HCT116 (cell line): ENCODE data around the gene ATP8B3. TPM values are rescaled to one million over a fixed set of nuclear protein-coding genes. Genes with fewer than 3 reads are reported as not detected.

ENCODE experiments used
- ATAC-seq: fragments of 200-7000 bp; cut with Tn5 transposase; 2 replicates; pipeline ENCODE4 v1.9.1; 2020; ENCODE audit warnings: mild to moderate bottlenecking, moderate library complexity
- BruUV-seq: library from RNA; stranded (reverse); fragments of 400-500 nt; replicated peaks from 2 replicates; lab custom pipeline; 2021; lab: Mats Ljungman, UMichigan
- CTCF ChIA-PET: fragments of 300-600 bp; sonication (Branson Sonifier 250); formaldehyde crosslinking; loops from one replicate; lab custom pipeline; 2021; ENCODE audit warnings: antibody characterized with exemption; lab: Charles Lee
- POLR2A ChIA-PET: fragments of 300-600, 350-600 bp; sonication (Branson Sonifier 250); formaldehyde crosslinking; loops from one replicate; lab custom pipeline; 2021; ENCODE audit warnings: antibody characterized with exemption; lab: Charles Lee
- RAD21 ChIA-PET, 2 experiments: fragments of 300-600 bp; sonication (Branson Sonifier 250); formaldehyde crosslinking; loops; one replicate each; lab custom pipeline; 2023; ENCODE audit warnings: low total read pairs in 2 of 2; ENCODE audit not compliant: uncharacterized antibody in 2 of 2, unreplicated experiment in 2 of 2, low non-redundant PET in 1 of 2; lab: Charles Lee
- DNase-seq: peaks from one replicate; pipeline ENCODE4 v3.0.0-alpha.2; 2010; ENCODE audit warnings: low read depth, low spot score
- H2AFZ ChIP-seq: fragments of 200-600 bp; shearing (Covaris generic), sonication (generic); 2 replicates; pipeline ENCODE4 v1.6.1; 2017; ENCODE audit warnings: low read depth, mixed run types, mixed read lengths, antibody characterized with exemption, low read length; ENCODE audit not compliant: poor library complexity, severe bottlenecking
- H3K27ac ChIP-seq: 2 replicates; pipeline ENCODE4 v1.5.1; 2012; ENCODE audit warnings: low read depth, low read length
- H3K27me3 ChIP-seq: fragments of 200-600 bp; sonication (generic); 2 replicates; pipeline ENCODE4 v1.6.1; 2016; ENCODE audit warnings: mixed run types, low read length, mixed read lengths; ENCODE audit not compliant: insufficient read depth
- H3K36me3 ChIP-seq, 2 experiments: fragments of 200-500 bp in 1 of 2; fragments of 200-600 bp in 1 of 2; sonication (Bioruptor generic) in 1 of 2; sonication (generic) in 1 of 2; 2 replicates each; pipeline versions ENCODE4 v1.5.1 to v1.6.1; 2014 to 2016; ENCODE audit warnings: low read length in 2 of 2, inconsistent platforms in 1 of 2, mixed read lengths in 1 of 2, mixed run types in 1 of 2; ENCODE audit not compliant: insufficient read depth in 2 of 2, control insufficient read depth in 1 of 2
- H3K4me1 ChIP-seq, 2 experiments: fragments of 200-600 bp in 1 of 2; sonication (generic) in 1 of 2; 2 replicates each; pipeline versions ENCODE4 v1.5.1 to v1.6.1; 2012 to 2017; ENCODE audit warnings: low read length in 2 of 2, inconsistent platforms in 1 of 2, mild to moderate bottlenecking in 1 of 2, mixed read lengths in 1 of 2, mixed run types in 1 of 2, moderate library complexity in 1 of 2; ENCODE audit not compliant: insufficient read depth in 2 of 2, control insufficient read depth in 1 of 2
- H3K4me2 ChIP-seq: fragments of 200-600 bp; sonication (generic); 2 replicates; pipeline ENCODE4 v1.6.1; 2017; ENCODE audit warnings: mixed run types, low read length, mixed read lengths
- H3K4me3 ChIP-seq, 2 experiments: fragments of 200-600 bp in 1 of 2; sonication (generic) in 1 of 2; replicated peaks in 1 of 2; 2 replicates each; pipeline ENCODE4 v1.5.1; 2011 to 2016; ENCODE audit warnings: low read length in 2 of 2, control low read depth in 1 of 2, low read depth in 1 of 2, mild to moderate bottlenecking in 1 of 2, mixed read lengths in 1 of 2, mixed run types in 1 of 2
- H3K79me2 ChIP-seq: fragments of 200-600 bp; sonication (generic); 2 replicates; pipeline ENCODE4 v1.6.1; 2017; ENCODE audit warnings: mild to moderate bottlenecking, mixed run types, low read length, moderate library complexity, mixed read lengths; ENCODE audit not compliant: insufficient read depth
- H3K9ac ChIP-seq: fragments of 200-600 bp; sonication (generic); 2 replicates; pipeline ENCODE4 v1.6.1; 2016; ENCODE audit warnings: low read length, mixed read lengths
- H3K9me2 ChIP-seq: fragments of 200-600 bp; sonication (generic), shearing (Covaris generic); 2 replicates; pipeline ENCODE4 v1.6.1; 2017; ENCODE audit warnings: mixed run types, mild to moderate bottlenecking, moderate library complexity; ENCODE audit not compliant: insufficient read depth
- H3K9me3 ChIP-seq, 2 experiments: fragments of 200-500 bp in 1 of 2; fragments of 200-600 bp in 1 of 2; sonication (Bioruptor generic) in 1 of 2; sonication (generic) in 1 of 2; 2 replicates each; pipeline ENCODE4 v1.6.1; 2014 to 2017; ENCODE audit warnings: low read length in 2 of 2, mixed read lengths in 2 of 2, inconsistent platforms in 1 of 2, low read depth in 1 of 2, mild to moderate bottlenecking in 1 of 2, mixed run types in 1 of 2, moderate library complexity in 1 of 2; ENCODE audit not compliant: control insufficient read depth in 1 of 2, insufficient read depth in 1 of 2
- H4K20me1 ChIP-seq: fragments of 200-600 bp; sonication (generic), shearing (Covaris generic); 2 replicates; pipeline ENCODE4 v1.6.1; 2017; ENCODE audit warnings: mixed run types, mild to moderate bottlenecking, moderate library complexity; ENCODE audit not compliant: insufficient read depth
- CEBPB ChIP-seq: IDR thresholded peaks from 2 replicates; pipeline ENCODE4 v1.6.1; 2012; ENCODE audit warnings: low read depth
- JUND ChIP-seq: IDR thresholded peaks from 2 replicates; pipeline ENCODE4 v1.6.1; 2012
- POLR2A ChIP-seq: IDR thresholded peaks from 2 replicates; pipeline ENCODE4 v1.7.0; 2011; ENCODE audit warnings: borderline replicate concordance; ENCODE audit not compliant: insufficient read depth, insufficient read length; ENCODE audit errors: extremely low read depth
- POLR2AphosphoS5 ChIP-seq: IDR thresholded peaks from 2 replicates; pipeline ENCODE4 v1.6.1; 2011; ENCODE audit warnings: mild to moderate bottlenecking, low read depth, low read length, moderate library complexity
- SIN3A ChIP-seq: IDR thresholded peaks from 2 replicates; pipeline ENCODE4 v1.6.1; 2012; ENCODE audit warnings: low read depth
- SP1 ChIP-seq: IDR thresholded peaks from 2 replicates; pipeline ENCODE4 v1.6.1; 2012; ENCODE audit warnings: low read depth
- SRF ChIP-seq: IDR thresholded peaks from 2 replicates; pipeline ENCODE4 v1.6.1; 2012; ENCODE audit warnings: low read depth
- ZNF274 ChIP-seq: fragments of 200-500 bp; sonication (Bioruptor generic); IDR thresholded peaks from 2 replicates; pipeline ENCODE4 v1.6.1; 2014; ENCODE audit warnings: mild to moderate bottlenecking, low read depth, low read length, inconsistent platforms
- intact Hi-C: fragments of 100-400 bp; cut with micrococcal nuclease; formaldehyde crosslinking; loops from 2 replicates; pipeline ENCODE4 v1.10.0; 2022
- total RNA-seq: library from RNA; stranded (reverse); gene quantifications from one replicate; pipeline ENCODE4 v1.2.1, GENCODE V29; 2021; ENCODE audit not compliant: unreplicated experiment
- TF ChIP-seq, protein P1 (sequence below): IDR thresholded peaks from 2 replicates; pipeline ENCODE4 v1.6.1; 2012

ATP8B3 gene
- total RNA-seq, 1 experiment from 2014 or later, result 17.0 TPM

DNA sequence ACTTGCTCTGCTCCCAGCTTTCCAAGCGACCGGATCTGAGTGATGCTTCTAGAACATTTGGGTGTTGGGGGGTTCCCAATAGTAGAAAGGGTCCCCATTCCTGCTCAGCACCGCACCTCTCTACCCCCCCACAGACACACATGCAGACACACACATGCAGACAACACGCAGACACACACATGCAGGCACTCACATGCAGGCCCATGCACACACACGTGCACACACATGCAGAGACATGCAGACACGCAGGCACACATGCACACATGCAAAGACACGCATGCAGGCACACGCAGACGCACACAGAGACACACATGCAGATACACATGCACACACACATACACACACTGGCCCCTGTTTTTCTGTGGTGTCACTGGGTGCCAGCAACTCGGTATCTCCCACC lies 34.9 kb downstream of the ATP8B3 start:
- POLR2A ChIA-PET, result no interaction called here
- BruUV-seq, result TSS peak; percentile 52
- no peak overlapping the region for H3K4me3 ChIP-seq

DNA sequence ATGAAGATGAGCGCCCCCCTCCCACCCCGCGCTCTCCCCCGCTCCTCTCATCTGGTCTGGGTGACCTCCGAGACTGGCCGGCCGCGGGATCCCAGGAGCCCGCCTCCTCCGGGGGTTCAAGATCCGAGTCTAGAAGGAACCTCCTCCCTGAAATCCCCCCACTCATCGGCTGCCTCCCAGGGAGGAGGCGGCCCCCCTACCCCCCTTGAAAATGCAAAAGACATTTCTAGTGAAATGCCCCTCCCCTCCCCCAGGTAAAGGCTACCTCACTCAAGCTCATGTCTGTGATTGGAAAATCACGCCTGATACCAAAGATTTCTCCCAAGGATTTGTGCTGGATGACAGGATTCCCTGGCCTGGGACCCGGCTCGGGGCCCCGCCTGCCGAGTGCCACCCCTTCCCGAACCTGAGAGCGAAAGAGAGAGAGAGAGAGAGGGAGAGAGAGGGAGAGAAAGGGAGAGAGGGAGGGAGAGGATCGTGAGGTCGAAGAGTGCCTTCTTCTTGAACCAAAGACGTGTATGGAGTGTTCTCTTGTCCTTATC lies 35.4 kb downstream of the ATP8B3 start:
- Histone ChIP-seq H4K20me1 (no peaks in the 10 kb centered on the region), H3K4me1 (peaks cover 18 to 33% of the 10 kb centered on the region in 2 experiments), H3K9me3 (peaks cover 0 to 4% of the 10 kb centered on the region in 2 experiments; a peak in 1 of 4 replicates), H3K9me2 (no peaks in the 10 kb centered on the region), H3K9ac (no peak overlapping the region), H2AFZ (no peak overlapping the region), H3K36me3 (no peaks in the 10 kb centered on the region), H3K4me3 (no peak overlapping the region), H3K27me3 (no peaks in the 10 kb centered on the region), H3K27ac (no peak overlapping the region), H3K4me2 (no peak overlapping the region), H3K79me2 (no peaks in the 10 kb centered on the region)
- CTCF ChIA-PET, result no interaction called here
- BruUV-seq, result no TSS peak
- intact Hi-C loops, result no loop called here
- no peak for DNase-seq
- RAD21 ChIA-PET, result no interaction called here
- no peak for TF ChIP-seq SRF
- TF ChIP-seq POLR2A, result no peak
- no peak for TF ChIP-seq CEBPB
- POLR2A ChIA-PET, result no interaction called here
- no peak for ATAC-seq

More for the DNA sequence above, 34.9 kb downstream of the ATP8B3 start:
- Histone ChIP-seq H3K4me1 (peaks cover 16 to 30% of the 10 kb centered on the region in 2 experiments), H3K36me3 (no peaks in the 10 kb centered on the region), H3K27ac (no peak overlapping the region), H3K9me2 (no peaks in the 10 kb centered on the region), H2AFZ (no peak overlapping the region), H3K4me2 (no peak overlapping the region), H3K27me3 (no peaks in the 10 kb centered on the region), H3K79me2 (no peaks in the 10 kb centered on the region), H3K9ac (no peak overlapping the region)
- DNase-seq (no peak), ATAC-seq (no peak)
- intact Hi-C loops, result no loop called here
- RAD21 ChIA-PET, result no interaction called here
- CTCF ChIA-PET, result interaction anchor here (0.7 to 1.1 kb wide), 2 partner anchors 9 to 746 kb away, joined by 5 read pairs; no protein-coding TSS in a partner anchor
- TF ChIP-seq SP1, result peak; percentile 33; the same call in 1 of the 2 replicates
- TF ChIP-seq POLR2AphosphoS5, result peak; percentile 79
- no peak for TF ChIP-seq ZNF274
- peak; percentile 71 for TF ChIP-seq SIN3A
- peak; percentile 39 for TF ChIP-seq JUND
- TF ChIP-seq, protein P1, sequence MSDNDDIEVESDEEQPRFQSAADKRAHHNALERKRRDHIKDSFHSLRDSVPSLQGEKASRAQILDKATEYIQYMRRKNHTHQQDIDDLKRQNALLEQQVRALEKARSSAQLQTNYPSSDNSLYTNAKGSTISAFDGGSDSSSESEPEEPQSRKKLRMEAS, result peak; percentile 44; the same call in 1 of the 2 replicates
- TF ChIP-seq, all 23 proteins: peak for 5
- Histone ChIP-seq H4K20me1 (no peaks in the 10 kb centered on the region), H3K9me3 (peaks cover 0 to 8% of the 10 kb centered on the region in 2 experiments; a peak in 1 of 4 replicates)
